ENCODE data around the gene DDX28. TPM values are rescaled to one million over a fixed set of nuclear protein-coding genes. Genes with fewer than 3 reads are reported as not detected.
A peak's percentile ranks its signal among the peaks of the same experiment; 100 is the strongest.

Gene DDX28
- total and polyA plus RNA-seq, 2 of the 8 experiments (the other 6 are each of a cell fraction or from before 2014, with no cell fraction given): 16.8 to 28.1 TPM

GRCh38 chr16:67979955-67980678 lies 42.9 kb downstream of the DDX28 start, which contains the start of gene DPEP3 (continued):
- TF ChIP-seq KDM4A (IDR thresholded peaks at IDR 0.05; ENCODE audit: low read depth, low read length, severe bottlenecking) (peak; percentile 34), CTCF (IDR thresholded peaks at IDR 0.05; ENCODE audit: control extremely low read depth in 1 of 3, insufficient read depth in 1 of 3, low read depth in 1 of 3, low read length in 3 of 3) (peak; percentile 87 to 100 (median 93)), TAF7 (optimal IDR thresholded peaks at IDR 0.05; ENCODE audit: borderline replicate concordance, low read depth, low read length) (no peak), MAX (IDR thresholded peaks at IDR 0.05) (peak; percentile 54; the same call in 1 of the 2 replicates), EP300 (IDR thresholded peaks at IDR 0.05; ENCODE audit: borderline replicate concordance in 1 of 2, low read depth in 2 of 2, low read length in 2 of 2) (peak in 1 of 2 experiments; percentile 34; a peak in 1 of 3 replicates), POU5F1 (IDR thresholded peaks at IDR 0.05; ENCODE audit: low read depth, low read length) (no peak), JUND (IDR thresholded peaks at IDR 0.05; ENCODE audit: low read length) (peak; percentile 63; the same call in 1 of the 2 replicates), HDAC2 (IDR thresholded peaks at IDR 0.05; ENCODE audit: borderline replicate concordance in 1 of 2, low read depth in 2 of 2, low read length in 2 of 2) (peak; percentile 30 to 84; a peak in 1 of 4 replicates), RAD21 (IDR thresholded peaks at IDR 0.05 in 1 of 2, conservative IDR thresholded peaks at IDR 0.05 in 1 of 2; ENCODE audit: low read depth in 2 of 2, low read length in 2 of 2) (peak; percentile 38 to 49; a peak in 3 of 4 replicates), NRF1 (IDR thresholded peaks at IDR 0.05; ENCODE audit: low read depth, low read length) (no peak), TCF12 (IDR thresholded peaks at IDR 0.05; ENCODE audit: low read depth, low read length) (no peak), RXRA (IDR thresholded peaks at IDR 0.05; ENCODE audit: insufficient read depth, low read depth, low read length) (no peak), RFX5 (IDR thresholded peaks at IDR 0.05; ENCODE audit: borderline replicate concordance, low read depth, low read length) (no peak), E2F6 (IDR thresholded peaks at IDR 0.05) (peak; percentile 57; the same call in 1 of the 2 replicates), EGR1 (IDR thresholded peaks at IDR 0.05; ENCODE audit: borderline replicate concordance, low read depth, low read length) (peak; percentile 70; the same call in 1 of the 2 replicates), NANOG (IDR thresholded peaks at IDR 0.05; ENCODE audit: insufficient read depth, low read depth, low read length, poor library complexity, severe bottlenecking) (no peak), GABPA (IDR thresholded peaks at IDR 0.05; ENCODE audit: borderline replicate concordance, insufficient read depth, low read length) (peak; percentile 64; the same call in 1 of the 2 replicates), SP1 (IDR thresholded peaks at IDR 0.05; ENCODE audit: low read depth, low read length) (no peak), SIX5 (IDR thresholded peaks at IDR 0.05; ENCODE audit: low read depth, low read length) (no peak)
